Thyroid gland (tissue), 4 donors: ENCODE data around the gene ARSJ.

Experiments
- CTCF ChIP-seq, 6 experiments: fragments of 200-600 bp in 3 of 6; fragments of 450-650 bp in 3 of 6; sonication (generic) in 3 of 6; IDR thresholded peaks; one replicate each; pipeline ENCODE4 v1.5.1; 2016 to 2019; ENCODE audit warnings: antibody characterized with exemption in 6 of 6, mild to moderate bottlenecking in 2 of 6, inconsistent platforms in 1 of 6, moderate library complexity in 1 of 6
- POLR2A ChIP-seq, 2 donors: fragments of 450-650 bp; IDR thresholded peaks; one replicate each; pipeline ENCODE4 v1.6.1; 2017; ENCODE audit warnings: antibody characterized with exemption in 2 of 2, mild to moderate bottlenecking in 2 of 2, moderate library complexity in 1 of 2

DNA sequence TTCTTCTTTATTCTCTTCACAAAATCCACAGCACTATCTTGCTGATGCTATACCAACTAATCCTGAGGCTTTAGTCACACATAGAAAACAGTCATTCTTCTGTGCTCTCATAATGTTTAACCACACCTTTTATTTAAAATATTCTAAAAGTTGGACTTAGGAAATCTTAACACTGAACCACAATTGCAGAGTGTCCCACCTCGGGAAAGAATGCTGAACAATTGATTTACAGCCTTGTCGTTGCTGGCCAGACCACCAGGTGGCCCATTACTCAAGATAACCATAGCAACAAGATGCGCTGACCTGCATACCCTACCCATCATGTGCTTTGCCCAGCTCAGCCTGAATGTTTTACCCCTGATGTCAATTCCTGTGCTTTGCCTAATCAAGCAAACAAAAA, 100.8 kb downstream of the ARSJ start:
- TF ChIP-seq CTCF (IDR thresholded peaks at IDR 0.05) (no peak), POLR2A (IDR thresholded peaks at IDR 0.05) (no peak)
